ENCODE measurements around the gene MAK. TPM values are rescaled to one million over a fixed set of nuclear protein-coding genes. Genes with fewer than 3 reads are reported as not detected.

Gene MAK
- total RNA-seq, 1 experiment from 2014 or later = 0.22 TPM

DNA sequence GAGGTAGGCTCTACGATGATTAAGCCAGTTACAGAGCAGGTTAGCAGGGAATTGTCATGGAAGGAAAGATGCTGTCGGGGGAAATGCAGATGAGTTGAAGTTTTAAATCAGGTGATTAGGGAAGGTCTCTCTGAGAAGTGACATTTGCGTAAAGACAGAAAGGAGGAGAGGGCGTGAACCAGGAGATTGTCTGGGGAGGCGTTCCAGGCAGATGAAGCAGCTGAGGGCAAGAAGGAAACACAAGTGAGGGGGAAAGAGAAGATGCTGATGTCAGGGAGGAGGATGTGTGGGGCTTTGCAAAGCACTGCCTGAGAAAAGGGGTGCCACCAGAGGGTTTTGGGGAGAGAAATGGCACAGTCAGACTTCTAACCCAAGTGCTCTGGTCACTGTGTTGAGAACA, 93.2 kb downstream of the MAK start:
- intact Hi-C loops (cut with micrococcal nuclease) = no loop called here
- Histone ChIP-seq H3K27me3 (ENCODE audit: insufficient read depth, low read length) (no peaks in the 10 kb centered on the region), H3K79me2 (ENCODE audit: insufficient read depth, low read length) (peaks cover 25% of the 10 kb centered on the region), H3K4me3 (replicated peaks in 1 of 2; ENCODE audit: low read depth in 1 of 2, low read length in 2 of 2) (no peak overlapping the region), H4K20me1 (ENCODE audit: insufficient read depth) (no peaks in the 10 kb centered on the region), H3K36me3 (ENCODE audit: control insufficient read depth in 1 of 2, insufficient read depth in 2 of 2, low read length in 2 of 2) (peaks cover 3 to 6% of the 10 kb centered on the region in 2 experiments; a peak in 2 of 4 replicates), H3K4me1 (ENCODE audit: control insufficient read depth in 1 of 2, insufficient read depth in 2 of 2, low read length in 2 of 2) (peaks cover 9 to 21% of the 10 kb centered on the region in 2 experiments; a peak in 3 of 4 replicates), H3K4me2 (ENCODE audit: low read length) (no peak overlapping the region), H3K9ac (ENCODE audit: low read length) (no peak overlapping the region), H2AFZ (ENCODE audit: low read depth, low read length, poor library complexity, severe bottlenecking) (no peak overlapping the region), H3K9me3 (ENCODE audit: control insufficient read depth in 1 of 2, insufficient read depth in 1 of 2, low read depth in 1 of 2, low read length in 2 of 2) (no peaks in the 10 kb centered on the region), H3K9me2 (ENCODE audit: insufficient read depth) (no peaks in the 10 kb centered on the region), H3K27ac (ENCODE audit: low read depth, low read length) (no peak overlapping the region)
- ATAC-seq (no peak), DNase-seq (ENCODE audit: low read depth, low spot score) (no peak)
- ChIA-PET CTCF (no interaction called here), POLR2A (no interaction called here), RAD21 (ENCODE audit: low non-redundant PET in 1 of 2, low total read pairs in 2 of 2, uncharacterized antibody in 2 of 2, unreplicated experiment in 2 of 2) (no interaction called here)
- BruUV-seq (replicated peaks) = no TSS peak
- TF ChIP-seq TCF7L2 (IDR thresholded peaks at IDR 0.05; ENCODE audit: borderline replicate concordance, extremely low read depth, insufficient read depth, insufficient read length) (no peak), CBX3 (IDR thresholded peaks at IDR 0.05; ENCODE audit: low read depth) (no peak), YY1 (IDR thresholded peaks at IDR 0.05; ENCODE audit: extremely low read depth, insufficient replicate concordance, low read depth, low read length) (no peak)

DNA sequence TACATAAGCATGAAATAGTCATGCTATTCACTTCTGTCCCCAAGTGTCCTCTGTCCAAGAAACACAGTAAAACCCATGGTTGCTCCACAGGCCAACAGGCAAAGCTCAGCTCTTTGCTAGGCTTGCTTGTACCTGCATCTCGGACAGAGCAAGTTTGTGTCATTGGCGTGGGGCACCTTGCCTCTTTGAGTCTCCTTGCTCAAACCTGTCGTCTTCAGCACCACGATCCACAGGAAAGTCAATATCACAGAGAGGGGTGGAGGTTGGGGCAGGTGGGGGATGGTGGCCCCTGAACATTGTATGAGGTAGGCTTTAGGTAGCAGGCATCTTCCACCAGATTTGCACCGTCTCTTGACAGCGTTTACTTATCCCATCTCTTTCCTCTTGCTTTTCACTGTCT, 94.8 kb downstream of the MAK start:
- no peak overlapping the region for H3K4me3 ChIP-seq (replicated peaks in 1 of 2; ENCODE audit: low read depth in 1 of 2, low read length in 2 of 2)
- no peak overlapping the region for H3K4me2 ChIP-seq (ENCODE audit: low read length)
- H3K27ac ChIP-seq (ENCODE audit: low read depth, low read length) = no peak overlapping the region
- H3K9ac ChIP-seq (ENCODE audit: low read length) = no peak overlapping the region
- H3K27me3 ChIP-seq (ENCODE audit: insufficient read depth, low read length) = no peaks in the 10 kb centered on the region
- ChIA-PET CTCF (no interaction called here), POLR2A (no interaction called here), RAD21 (ENCODE audit: low non-redundant PET in 1 of 2, low total read pairs in 2 of 2, uncharacterized antibody in 2 of 2, unreplicated experiment in 2 of 2) (no interaction called here)
- no peaks in the 10 kb centered on the region for H4K20me1 ChIP-seq (ENCODE audit: insufficient read depth)
- H3K36me3 ChIP-seq (ENCODE audit: control insufficient read depth in 1 of 2, insufficient read depth in 2 of 2, low read length in 2 of 2) = no peaks in the 10 kb centered on the region
- intact Hi-C loops (cut with micrococcal nuclease) = no loop called here
- ATAC-seq = no peak
- no peaks in the 10 kb centered on the region for H3K9me3 ChIP-seq (ENCODE audit: control insufficient read depth in 1 of 2, insufficient read depth in 1 of 2, low read depth in 1 of 2, low read length in 2 of 2)
- no peaks in the 10 kb centered on the region for H3K9me2 ChIP-seq (ENCODE audit: insufficient read depth)
- TF ChIP-seq ELF1 (IDR thresholded peaks at IDR 0.05; ENCODE audit: borderline replicate concordance, low read depth) (no peak), SIN3A (IDR thresholded peaks at IDR 0.05; ENCODE audit: low read depth) (no peak), POLR2AphosphoS5 (IDR thresholded peaks at IDR 0.05; ENCODE audit: low read depth, low read length) (no peak), ZNF274 (IDR thresholded peaks at IDR 0.05; ENCODE audit: low read depth, low read length) (no peak)
- TF ChIP-seq, protein P1, sequence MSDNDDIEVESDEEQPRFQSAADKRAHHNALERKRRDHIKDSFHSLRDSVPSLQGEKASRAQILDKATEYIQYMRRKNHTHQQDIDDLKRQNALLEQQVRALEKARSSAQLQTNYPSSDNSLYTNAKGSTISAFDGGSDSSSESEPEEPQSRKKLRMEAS (IDR thresholded peaks at IDR 0.05) = no peak
- H3K79me2 ChIP-seq (ENCODE audit: insufficient read depth, low read length) = peaks cover 9% of the 10 kb centered on the region
- no peak for DNase-seq (ENCODE audit: low read depth, low spot score)
- peaks cover under 1 to 12% of the 10 kb centered on the region in 2 experiments; a peak in 3 of 4 replicates for H3K4me1 ChIP-seq (ENCODE audit: control insufficient read depth in 1 of 2, insufficient read depth in 2 of 2, low read length in 2 of 2)
- no peak overlapping the region for H2AFZ ChIP-seq (ENCODE audit: low read depth, low read length, poor library complexity, severe bottlenecking)
- no TSS peak for BruUV-seq (replicated peaks)
